ENCODE measurements around the gene GHDC.

- TF ChIP-seq CTCF (conservative IDR thresholded peaks at IDR 0.05; ENCODE audit: low read depth, low read length) = no peak
- no peak for TF ChIP-seq EZH2 (IDR thresholded peaks at IDR 0.05; ENCODE audit: borderline replicate concordance, low read depth, low read length, poor library complexity, severe bottlenecking)
Observed at GRCh38 chr17:42241871-42242270, 47.6 kb upstream of the GHDC start.
